GM23338 (cell line): Measurements from ENCODE around the gene CARMIL1. TPM values are rescaled to one million over a fixed set of nuclear protein-coding genes. Genes with fewer than 3 reads are reported as not detected.

ENCODE experiments used
- ATAC-seq: fragments of 200-7000 bp; cut with Tn5 transposase; 3 replicates; pipeline ENCODE4 v1.9.1; 2020
- DNase-seq: peaks from one replicate; pipeline ENCODE4 v3.0.0-alpha.2; 2015; ENCODE audit warnings: low spot score
- H2AFZ ChIP-seq: fragments of 200-600 bp; sonication (generic); 2 replicates; pipeline ENCODE4 v1.8.0; 2016; ENCODE audit warnings: antibody characterized with exemption, mild to moderate bottlenecking, moderate library complexity
- H3F3A ChIP-seq: fragments of 200-600 bp; sonication (generic); replicated peaks from 2 replicates; pipeline ENCODE4 v1.8.0; 2017; ENCODE audit warnings: antibody characterized with exemption, mixed run types, low read depth
- H3K27ac ChIP-seq: fragments of 200-600 bp; sonication (generic); 2 replicates; pipeline ENCODE4 v1.6.1; 2016; ENCODE audit warnings: low read depth
- H3K27me3 ChIP-seq: fragments of 200-600 bp; sonication (generic); 2 replicates; pipeline ENCODE4 v1.8.0; 2016; ENCODE audit warnings: mild to moderate bottlenecking, mixed run types, moderate library complexity; ENCODE audit not compliant: insufficient read depth
- H3K36me3 ChIP-seq: fragments of 200-600 bp; sonication (generic); 2 replicates; pipeline ENCODE4 v1.8.0; 2016; ENCODE audit warnings: mild to moderate bottlenecking; ENCODE audit not compliant: insufficient read depth
- H3K4me1 ChIP-seq: fragments of 200-600 bp; sonication (generic); 2 replicates; pipeline ENCODE4 v1.8.0; 2016; ENCODE audit warnings: mild to moderate bottlenecking, moderate library complexity; ENCODE audit not compliant: insufficient read depth
- H3K4me2 ChIP-seq: fragments of 200-600 bp; sonication (generic); 2 replicates; pipeline ENCODE4 v1.7.1; 2017; ENCODE audit warnings: mixed run types
- H3K4me3 ChIP-seq: fragments of 200-600 bp; sonication (generic); 2 replicates; pipeline ENCODE4 v1.6.1; 2016; ENCODE audit warnings: mixed run types
- H3K79me2 ChIP-seq: fragments of 200-600 bp; sonication (generic); replicated peaks from 2 replicates; pipeline ENCODE4 v1.8.0; 2017; ENCODE audit warnings: mild to moderate bottlenecking; ENCODE audit not compliant: insufficient read depth
- H3K9me2 ChIP-seq: fragments of 200-600 bp; sonication (generic); 2 replicates; pipeline ENCODE4 v1.8.0; 2017; ENCODE audit not compliant: insufficient read depth
- H4K20me1 ChIP-seq: fragments of 200-600 bp; sonication (generic); replicated peaks from 2 replicates; pipeline ENCODE4 v1.8.0; 2017; ENCODE audit warnings: mild to moderate bottlenecking; ENCODE audit not compliant: insufficient read depth
- H3K27ac Mint-ChIP-seq: 2 replicates; pipeline ENCODE4 v1.8.0; 2020; ENCODE audit warnings: inconsistent platforms, mild to moderate bottlenecking, moderate library complexity, mixed read lengths
- H3K27me3 Mint-ChIP-seq: 3 replicates; pipeline ENCODE4 v1.8.0; 2022; ENCODE audit warnings: low read depth, mild to moderate bottlenecking, moderate library complexity, mixed read lengths, inconsistent platforms; ENCODE audit not compliant: insufficient read depth, poor library complexity
- H3K36me3 Mint-ChIP-seq: 3 replicates; pipeline ENCODE4 v1.8.0; 2021; ENCODE audit warnings: low read depth, mild to moderate bottlenecking, inconsistent platforms, moderate library complexity, mixed read lengths
- H3K4me1 Mint-ChIP-seq: 3 replicates; pipeline ENCODE4 v1.8.0; 2020; ENCODE audit warnings: mild to moderate bottlenecking, inconsistent platforms, mixed read lengths
- H3K4me3 Mint-ChIP-seq: 3 replicates; pipeline ENCODE4 v1.8.0; 2021; ENCODE audit warnings: moderate library complexity, mild to moderate bottlenecking, inconsistent platforms, mixed read lengths
- H3K9me3 Mint-ChIP-seq: 3 replicates; pipeline ENCODE4 v1.8.0; 2020; ENCODE audit warnings: moderate library complexity, mild to moderate bottlenecking, inconsistent platforms, mixed read lengths
- EZH2 ChIP-seq: fragments of 200-600 bp; sonication (generic); IDR thresholded peaks from one replicate; pipeline ENCODE4 v1.8.0; 2017; ENCODE audit warnings: antibody characterized with exemption, mild to moderate bottlenecking, low read depth; ENCODE audit not compliant: unreplicated experiment
- STAT1 ChIP-seq: IDR thresholded peaks from one replicate; pipeline ENCODE4 v1.6.1; 2016; ENCODE audit warnings: antibody characterized with exemption; ENCODE audit not compliant: unreplicated experiment
- polyA plus RNA-seq: library from polyadenylated mRNA; unstranded; fragments of >200 nt; fragmentation: Nextera tagmentation; extraction: Ambion mirVana; gene quantifications from 2 replicates; pipeline ENCODE4 v1.2.1, GENCODE V29; 2016
- total RNA-seq: library from RNA; depleted of rRNA; stranded (reverse); fragments of >200 nt; shearing (Covaris generic); gene quantifications from 2 replicates; pipeline ENCODE4 v1.2.3, GENCODE V29; 2014
- TF ChIP-seq, protein P1 (sequence below): IDR thresholded peaks from 2 replicates; pipeline ENCODE4 v1.6.1; 2016; ENCODE audit warnings: antibody characterized with exemption
- TF ChIP-seq, protein P2 (sequence below): fragments of 250-450 bp; sonication (Bioruptor Pico); IDR thresholded peaks from 2 replicates; pipeline ENCODE4 v1.5.0; 2020; ENCODE audit warnings: mild to moderate bottlenecking, moderate library complexity
- TF ChIP-seq, protein P3 (sequence below), 2 experiments: fragments of 200-600 bp in 1 of 2; sonication (generic) in 1 of 2; conservative IDR thresholded peaks; 2 replicates each; pipeline versions ENCODE4 v1.5.1 to v1.6.1; 2016 to 2017; ENCODE audit warnings: antibody characterized with exemption in 2 of 2, low read depth in 2 of 2, mild to moderate bottlenecking in 2 of 2, moderate library complexity in 1 of 2
- TF ChIP-seq, protein P4 (sequence below): IDR thresholded peaks from one replicate; pipeline ENCODE4 v1.6.1; 2018; ENCODE audit warnings: antibody characterized with exemption; ENCODE audit not compliant: unreplicated experiment

Gene CARMIL1
- total and polyA plus RNA-seq, 2 experiments from 2014 or later = 43.2 to 66.9 TPM

DNA sequence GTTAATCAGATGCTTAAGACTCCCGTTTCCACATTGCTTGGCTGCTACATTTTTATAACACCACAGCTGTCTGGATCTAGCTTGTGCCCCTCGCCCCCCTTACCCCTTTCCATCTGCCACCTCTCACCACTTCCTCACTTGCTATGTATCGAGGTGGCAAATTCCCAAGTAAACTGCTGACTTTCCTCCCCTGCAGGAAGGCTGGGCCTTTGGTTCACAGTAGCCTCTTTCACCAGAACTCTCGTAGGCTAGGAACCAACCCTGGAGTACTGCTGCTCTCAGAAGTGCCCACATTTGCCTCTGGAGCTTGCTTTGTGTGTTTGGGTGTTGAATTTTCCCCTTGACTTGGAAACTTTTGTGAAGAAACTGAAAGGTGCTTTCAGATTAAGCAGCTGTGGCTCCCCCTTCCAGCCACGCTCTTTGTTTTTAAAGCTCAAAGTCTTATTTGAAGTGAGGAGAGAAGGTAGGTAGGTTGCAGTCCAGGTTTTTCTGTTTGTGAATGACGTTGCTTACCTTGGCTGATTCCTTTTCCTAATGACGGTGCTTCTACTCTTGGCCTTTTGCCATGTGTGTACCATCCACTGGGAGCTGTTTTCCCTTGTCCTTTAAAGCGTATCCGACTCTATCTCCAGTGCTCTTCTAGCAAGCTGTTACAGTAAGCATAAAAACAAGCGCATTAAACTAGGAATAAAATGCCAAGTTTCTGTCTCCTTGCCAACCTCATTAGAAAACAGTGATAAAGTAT is 90.4 kb downstream of the CARMIL1 start (continued):
- TF ChIP-seq, protein P1, sequence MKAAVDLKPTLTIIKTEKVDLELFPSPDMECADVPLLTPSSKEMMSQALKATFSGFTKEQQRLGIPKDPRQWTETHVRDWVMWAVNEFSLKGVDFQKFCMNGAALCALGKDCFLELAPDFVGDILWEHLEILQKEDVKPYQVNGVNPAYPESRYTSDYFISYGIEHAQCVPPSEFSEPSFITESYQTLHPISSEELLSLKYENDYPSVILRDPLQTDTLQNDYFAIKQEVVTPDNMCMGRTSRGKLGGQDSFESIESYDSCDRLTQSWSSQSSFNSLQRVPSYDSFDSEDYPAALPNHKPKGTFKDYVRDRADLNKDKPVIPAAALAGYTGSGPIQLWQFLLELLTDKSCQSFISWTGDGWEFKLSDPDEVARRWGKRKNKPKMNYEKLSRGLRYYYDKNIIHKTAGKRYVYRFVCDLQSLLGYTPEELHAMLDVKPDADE = no peak

DNA sequence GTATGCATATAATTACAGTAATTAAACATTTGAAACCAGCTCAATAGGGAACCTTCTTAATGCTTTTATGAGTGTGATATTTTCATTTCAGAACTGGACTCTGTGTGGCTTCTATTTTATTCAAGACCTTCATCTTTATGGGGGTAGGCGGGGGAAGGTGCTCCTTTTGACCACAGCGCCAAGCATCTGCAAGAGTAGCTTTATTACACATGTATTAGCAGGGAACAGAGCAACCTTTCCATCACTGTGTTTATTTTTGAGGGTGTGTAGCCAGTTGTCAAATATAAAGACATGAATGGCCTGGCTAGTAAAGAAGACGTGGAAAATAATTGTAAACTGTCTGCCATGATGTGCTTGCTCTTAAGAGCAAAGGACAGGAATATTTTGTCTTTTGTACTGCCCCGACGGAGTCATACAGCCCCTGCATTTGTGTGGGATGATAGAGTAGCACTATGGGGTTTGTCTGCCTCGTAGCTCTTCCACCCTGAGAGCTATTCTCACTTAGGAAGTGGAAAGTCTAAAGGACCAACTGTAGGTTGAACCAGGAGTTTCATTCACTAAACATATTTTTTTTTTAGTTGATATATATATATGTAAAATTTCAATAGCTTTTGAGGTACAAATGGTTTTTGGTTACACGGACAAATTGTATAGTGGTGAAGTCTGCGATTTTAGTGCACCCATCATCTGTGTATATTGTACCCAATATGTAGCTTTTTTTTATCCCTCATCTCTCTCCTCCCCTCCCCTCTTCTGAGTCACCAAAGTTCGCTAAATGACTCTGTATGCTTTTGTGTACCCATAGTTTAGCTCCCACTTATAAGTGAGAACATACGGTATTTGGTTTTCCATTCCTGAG is 91.2 kb downstream of the CARMIL1 start:
- peaks cover 53% of the 10 kb centered on the region for H3K4me1 ChIP-seq
- H3F3A ChIP-seq = no peaks in the 10 kb centered on the region
- H3K79me2 ChIP-seq = peaks cover 99% of the 10 kb centered on the region
- H2AFZ ChIP-seq = no peak overlapping the region
- H3K4me1 Mint-ChIP-seq = peaks cover 49% of the 10 kb centered on the region
- H4K20me1 ChIP-seq = peaks cover 5% of the 10 kb centered on the region; the same call in 1 of the 2 replicates
- H3K4me3 Mint-ChIP-seq = no peak overlapping the region; the same call in 2 of the 3 replicates
- H3K9me2 ChIP-seq = no peaks in the 10 kb centered on the region
- H3K36me3 Mint-ChIP-seq = peaks cover 3% of the 10 kb centered on the region; the same call in 2 of the 3 replicates
- TF ChIP-seq, protein P2, sequence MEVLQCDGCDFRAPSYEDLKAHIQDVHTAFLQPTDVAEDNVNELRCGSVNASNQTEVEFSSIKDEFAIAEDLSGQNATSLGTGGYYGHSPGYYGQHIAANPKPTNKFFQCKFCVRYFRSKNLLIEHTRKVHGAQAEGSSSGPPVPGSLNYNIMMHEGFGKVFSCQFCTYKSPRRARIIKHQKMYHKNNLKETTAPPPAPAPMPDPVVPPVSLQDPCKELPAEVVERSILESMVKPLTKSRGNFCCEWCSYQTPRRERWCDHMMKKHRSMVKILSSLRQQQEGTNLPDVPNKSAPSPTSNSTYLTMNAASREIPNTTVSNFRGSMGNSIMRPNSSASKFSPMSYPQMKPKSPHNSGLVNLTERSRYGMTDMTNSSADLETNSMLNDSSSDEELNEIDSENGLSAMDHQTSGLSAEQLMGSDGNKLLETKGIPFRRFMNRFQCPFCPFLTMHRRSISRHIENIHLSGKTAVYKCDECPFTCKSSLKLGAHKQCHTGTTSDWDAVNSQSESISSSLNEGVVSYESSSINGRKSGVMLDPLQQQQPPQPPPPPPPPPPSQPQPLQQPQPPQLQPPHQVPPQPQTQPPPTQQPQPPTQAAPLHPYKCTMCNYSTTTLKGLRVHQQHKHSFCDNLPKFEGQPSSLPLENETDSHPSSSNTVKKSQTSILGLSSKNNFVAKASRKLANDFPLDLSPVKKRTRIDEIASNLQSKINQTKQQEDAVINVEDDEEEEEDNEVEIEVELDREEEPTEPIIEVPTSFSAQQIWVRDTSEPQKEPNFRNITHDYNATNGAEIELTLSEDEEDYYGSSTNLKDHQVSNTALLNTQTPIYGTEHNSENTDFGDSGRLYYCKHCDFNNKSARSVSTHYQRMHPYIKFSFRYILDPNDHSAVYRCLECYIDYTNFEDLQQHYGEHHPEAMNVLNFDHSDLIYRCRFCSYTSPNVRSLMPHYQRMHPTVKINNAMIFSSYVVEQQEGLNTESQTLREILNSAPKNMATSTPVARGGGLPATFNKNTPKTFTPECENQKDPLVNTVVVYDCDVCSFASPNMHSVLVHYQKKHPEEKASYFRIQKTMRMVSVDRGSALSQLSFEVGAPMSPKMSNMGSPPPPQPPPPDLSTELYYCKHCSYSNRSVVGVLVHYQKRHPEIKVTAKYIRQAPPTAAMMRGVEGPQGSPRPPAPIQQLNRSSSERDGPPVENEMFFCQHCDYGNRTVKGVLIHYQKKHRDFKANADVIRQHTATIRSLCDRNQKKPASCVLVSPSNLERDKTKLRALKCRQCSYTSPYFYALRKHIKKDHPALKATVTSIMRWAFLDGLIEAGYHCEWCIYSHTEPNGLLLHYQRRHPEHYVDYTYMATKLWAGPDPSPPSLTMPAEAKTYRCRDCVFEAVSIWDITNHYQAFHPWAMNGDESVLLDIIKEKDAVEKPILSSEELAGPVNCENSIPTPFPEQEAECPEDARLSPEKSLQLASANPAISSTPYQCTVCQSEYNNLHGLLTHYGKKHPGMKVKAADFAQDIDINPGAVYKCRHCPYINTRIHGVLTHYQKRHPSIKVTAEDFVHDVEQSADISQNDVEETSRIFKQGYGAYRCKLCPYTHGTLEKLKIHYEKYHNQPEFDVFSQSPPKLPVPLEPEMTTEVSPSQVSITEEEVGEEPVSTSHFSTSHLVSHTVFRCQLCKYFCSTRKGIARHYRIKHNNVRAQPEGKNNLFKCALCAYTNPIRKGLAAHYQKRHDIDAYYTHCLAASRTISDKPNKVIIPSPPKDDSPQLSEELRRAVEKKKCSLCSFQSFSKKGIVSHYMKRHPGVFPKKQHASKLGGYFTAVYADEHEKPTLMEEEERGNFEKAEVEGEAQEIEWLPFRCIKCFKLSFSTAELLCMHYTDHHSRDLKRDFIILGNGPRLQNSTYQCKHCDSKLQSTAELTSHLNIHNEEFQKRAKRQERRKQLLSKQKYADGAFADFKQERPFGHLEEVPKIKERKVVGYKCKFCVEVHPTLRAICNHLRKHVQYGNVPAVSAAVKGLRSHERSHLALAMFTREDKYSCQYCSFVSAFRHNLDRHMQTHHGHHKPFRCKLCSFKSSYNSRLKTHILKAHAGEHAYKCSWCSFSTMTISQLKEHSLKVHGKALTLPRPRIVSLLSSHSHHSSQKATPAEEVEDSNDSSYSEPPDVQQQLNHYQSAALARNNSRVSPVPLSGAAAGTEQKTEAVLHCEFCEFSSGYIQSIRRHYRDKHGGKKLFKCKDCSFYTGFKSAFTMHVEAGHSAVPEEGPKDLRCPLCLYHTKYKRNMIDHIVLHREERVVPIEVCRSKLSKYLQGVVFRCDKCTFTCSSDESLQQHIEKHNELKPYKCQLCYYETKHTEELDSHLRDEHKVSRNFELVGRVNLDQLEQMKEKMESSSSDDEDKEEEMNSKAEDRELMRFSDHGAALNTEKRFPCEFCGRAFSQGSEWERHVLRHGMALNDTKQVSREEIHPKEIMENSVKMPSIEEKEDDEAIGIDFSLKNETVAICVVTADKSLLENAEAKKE = no peak
- no peak for TF ChIP-seq STAT1
- TF ChIP-seq EZH2 = no peak
- TF ChIP-seq, protein P1 = no peak
- TF ChIP-seq, protein P3, sequence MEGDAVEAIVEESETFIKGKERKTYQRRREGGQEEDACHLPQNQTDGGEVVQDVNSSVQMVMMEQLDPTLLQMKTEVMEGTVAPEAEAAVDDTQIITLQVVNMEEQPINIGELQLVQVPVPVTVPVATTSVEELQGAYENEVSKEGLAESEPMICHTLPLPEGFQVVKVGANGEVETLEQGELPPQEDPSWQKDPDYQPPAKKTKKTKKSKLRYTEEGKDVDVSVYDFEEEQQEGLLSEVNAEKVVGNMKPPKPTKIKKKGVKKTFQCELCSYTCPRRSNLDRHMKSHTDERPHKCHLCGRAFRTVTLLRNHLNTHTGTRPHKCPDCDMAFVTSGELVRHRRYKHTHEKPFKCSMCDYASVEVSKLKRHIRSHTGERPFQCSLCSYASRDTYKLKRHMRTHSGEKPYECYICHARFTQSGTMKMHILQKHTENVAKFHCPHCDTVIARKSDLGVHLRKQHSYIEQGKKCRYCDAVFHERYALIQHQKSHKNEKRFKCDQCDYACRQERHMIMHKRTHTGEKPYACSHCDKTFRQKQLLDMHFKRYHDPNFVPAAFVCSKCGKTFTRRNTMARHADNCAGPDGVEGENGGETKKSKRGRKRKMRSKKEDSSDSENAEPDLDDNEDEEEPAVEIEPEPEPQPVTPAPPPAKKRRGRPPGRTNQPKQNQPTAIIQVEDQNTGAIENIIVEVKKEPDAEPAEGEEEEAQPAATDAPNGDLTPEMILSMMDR (conservative IDR thresholded peaks at IDR 0.05; ENCODE audit: low read depth in 2 of 2) = no peak
- TF ChIP-seq, protein P4, sequence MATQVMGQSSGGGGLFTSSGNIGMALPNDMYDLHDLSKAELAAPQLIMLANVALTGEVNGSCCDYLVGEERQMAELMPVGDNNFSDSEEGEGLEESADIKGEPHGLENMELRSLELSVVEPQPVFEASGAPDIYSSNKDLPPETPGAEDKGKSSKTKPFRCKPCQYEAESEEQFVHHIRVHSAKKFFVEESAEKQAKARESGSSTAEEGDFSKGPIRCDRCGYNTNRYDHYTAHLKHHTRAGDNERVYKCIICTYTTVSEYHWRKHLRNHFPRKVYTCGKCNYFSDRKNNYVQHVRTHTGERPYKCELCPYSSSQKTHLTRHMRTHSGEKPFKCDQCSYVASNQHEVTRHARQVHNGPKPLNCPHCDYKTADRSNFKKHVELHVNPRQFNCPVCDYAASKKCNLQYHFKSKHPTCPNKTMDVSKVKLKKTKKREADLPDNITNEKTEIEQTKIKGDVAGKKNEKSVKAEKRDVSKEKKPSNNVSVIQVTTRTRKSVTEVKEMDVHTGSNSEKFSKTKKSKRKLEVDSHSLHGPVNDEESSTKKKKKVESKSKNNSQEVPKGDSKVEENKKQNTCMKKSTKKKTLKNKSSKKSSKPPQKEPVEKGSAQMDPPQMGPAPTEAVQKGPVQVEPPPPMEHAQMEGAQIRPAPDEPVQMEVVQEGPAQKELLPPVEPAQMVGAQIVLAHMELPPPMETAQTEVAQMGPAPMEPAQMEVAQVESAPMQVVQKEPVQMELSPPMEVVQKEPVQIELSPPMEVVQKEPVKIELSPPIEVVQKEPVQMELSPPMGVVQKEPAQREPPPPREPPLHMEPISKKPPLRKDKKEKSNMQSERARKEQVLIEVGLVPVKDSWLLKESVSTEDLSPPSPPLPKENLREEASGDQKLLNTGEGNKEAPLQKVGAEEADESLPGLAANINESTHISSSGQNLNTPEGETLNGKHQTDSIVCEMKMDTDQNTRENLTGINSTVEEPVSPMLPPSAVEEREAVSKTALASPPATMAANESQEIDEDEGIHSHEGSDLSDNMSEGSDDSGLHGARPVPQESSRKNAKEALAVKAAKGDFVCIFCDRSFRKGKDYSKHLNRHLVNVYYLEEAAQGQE = no peak
- no peaks in the 10 kb centered on the region for H3K27me3 ChIP-seq
- H3K27ac ChIP-seq = no peak overlapping the region
- peak overlapping the region; percentile 19 for H3K4me2 ChIP-seq
- DNase-seq (no peak), ATAC-seq (no peak)
- no peak overlapping the region; the same call in 1 of the 2 replicates for H3K27ac Mint-ChIP-seq
- H3K9me3 Mint-ChIP-seq = peaks cover 3% of the 10 kb centered on the region; the same call in 2 of the 3 replicates
- no peaks in the 10 kb centered on the region for H3K27me3 Mint-ChIP-seq
- no peaks in the 10 kb centered on the region for H3K36me3 ChIP-seq
- H3K4me3 ChIP-seq = no peak overlapping the region
